ENCODE results near the gene IFT27.
"Not testable (repeated sequence)": the region's sequence is repeated elsewhere in the genome, so short reads cannot be mapped to it uniquely, and the experiment has no call there.

The IFT27 gene

DNA sequence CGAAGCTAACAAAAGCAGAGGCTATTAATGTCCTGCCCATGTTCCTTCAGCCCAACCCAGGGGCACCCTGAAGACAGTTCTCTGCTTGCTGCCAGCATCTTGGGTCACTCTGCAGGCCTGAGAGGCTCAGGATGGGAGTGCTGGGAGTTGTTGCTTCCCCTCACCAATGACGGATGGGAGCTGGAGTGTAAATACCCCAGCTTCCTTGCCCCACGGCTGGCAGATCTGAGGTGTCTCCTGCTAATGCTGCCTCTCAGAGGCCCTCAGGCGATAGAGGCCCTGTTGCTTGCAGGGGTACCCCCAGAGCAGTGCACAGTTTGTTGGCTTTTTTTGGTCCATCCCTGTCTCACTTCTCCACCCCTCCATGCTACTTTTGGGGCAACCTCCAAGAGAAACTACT is 32.9 kb downstream of the IFT27 start:
- DNase-seq, result no peak

DNA sequence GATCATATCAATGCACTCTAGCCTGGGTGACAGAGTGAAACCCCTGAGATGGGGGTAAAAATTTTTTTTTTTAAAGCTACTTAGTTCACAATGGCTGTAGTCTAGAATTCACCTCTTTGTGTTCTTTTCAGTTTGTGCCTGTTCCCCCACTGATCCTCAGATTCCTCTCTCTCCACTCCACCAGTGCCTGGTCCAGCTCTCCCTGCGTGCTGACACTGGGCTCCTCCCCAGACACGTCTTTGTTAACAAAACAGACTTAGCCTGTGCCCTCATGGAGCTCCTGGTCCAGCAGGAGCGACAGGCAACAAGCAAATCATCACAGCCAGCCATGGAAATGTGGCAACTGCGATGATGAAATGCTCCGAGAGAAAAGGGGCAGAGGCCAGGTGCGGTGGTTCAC is 34.0 kb downstream of the IFT27 start:
- DNase-seq, result no peak

DNA sequence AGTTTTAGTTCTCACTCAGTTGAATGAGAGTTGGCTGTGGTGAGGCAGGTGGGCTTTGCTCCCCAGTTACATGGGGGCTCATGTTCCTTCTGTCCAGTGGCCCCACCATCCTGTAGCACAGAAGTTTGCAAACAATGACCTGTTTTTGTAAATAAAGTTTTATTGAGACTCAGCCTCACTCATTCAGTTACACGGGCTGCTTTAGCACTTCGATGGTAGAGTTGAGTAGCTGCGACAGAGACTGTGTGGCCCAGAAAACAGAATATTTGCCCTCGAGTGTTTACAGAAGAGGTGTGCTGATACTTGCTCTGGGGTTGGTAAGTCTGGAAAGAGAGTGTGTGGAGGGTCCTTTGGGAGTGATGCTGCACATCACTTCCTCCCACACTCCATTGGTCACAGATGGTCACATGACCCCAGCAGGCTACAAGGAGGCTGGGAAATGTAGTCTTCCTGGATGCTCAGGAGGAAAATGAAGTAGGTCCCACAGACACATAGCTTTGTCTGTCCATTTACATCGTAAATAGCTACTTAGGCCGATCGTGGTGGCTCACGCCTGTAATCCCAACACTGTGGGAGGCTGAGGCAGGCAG is 34.6 kb downstream of the IFT27 start:
- DNase-seq, result no peak

DNA sequence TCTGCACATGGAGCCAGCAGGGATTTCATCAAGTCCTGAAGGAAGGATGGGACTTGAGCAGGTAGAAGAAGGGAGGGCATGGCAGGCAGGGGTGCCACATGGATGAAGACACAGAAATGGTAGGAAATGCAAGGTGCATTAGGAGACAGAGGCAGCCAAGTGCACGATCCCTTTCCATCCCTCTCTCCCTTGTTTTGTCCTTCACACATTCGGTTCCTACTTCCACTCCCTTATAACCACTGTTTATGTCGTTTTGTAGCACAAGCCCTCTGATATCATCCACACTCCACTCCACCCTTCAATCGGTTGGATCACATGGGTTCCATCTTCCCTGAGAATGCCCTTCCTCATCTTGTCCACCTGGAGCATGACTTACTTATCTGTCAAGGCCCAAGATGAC is 35.2 kb downstream of the IFT27 start:
- no peak for DNase-seq

DNA sequence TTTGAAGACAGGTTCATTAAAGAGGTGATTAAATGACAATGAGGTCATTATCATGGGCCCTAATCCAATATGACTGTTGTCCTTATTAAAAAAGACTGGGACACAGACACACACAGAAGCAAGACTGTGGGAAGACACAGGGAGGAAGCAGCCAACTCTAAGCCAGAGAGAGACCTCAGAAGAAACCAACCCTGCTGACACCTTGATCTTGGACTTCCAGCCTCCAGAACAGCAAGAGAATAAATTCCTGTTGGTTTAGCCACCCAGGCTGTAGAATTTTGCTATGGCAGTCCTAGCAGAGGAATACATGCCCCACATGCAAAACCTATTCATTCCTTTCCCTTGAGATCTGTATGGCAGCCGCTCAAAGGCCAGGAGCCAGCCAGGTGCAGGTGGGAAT is 36.7 kb downstream of the IFT27 start:
- DNase-seq, result no peak

DNA sequence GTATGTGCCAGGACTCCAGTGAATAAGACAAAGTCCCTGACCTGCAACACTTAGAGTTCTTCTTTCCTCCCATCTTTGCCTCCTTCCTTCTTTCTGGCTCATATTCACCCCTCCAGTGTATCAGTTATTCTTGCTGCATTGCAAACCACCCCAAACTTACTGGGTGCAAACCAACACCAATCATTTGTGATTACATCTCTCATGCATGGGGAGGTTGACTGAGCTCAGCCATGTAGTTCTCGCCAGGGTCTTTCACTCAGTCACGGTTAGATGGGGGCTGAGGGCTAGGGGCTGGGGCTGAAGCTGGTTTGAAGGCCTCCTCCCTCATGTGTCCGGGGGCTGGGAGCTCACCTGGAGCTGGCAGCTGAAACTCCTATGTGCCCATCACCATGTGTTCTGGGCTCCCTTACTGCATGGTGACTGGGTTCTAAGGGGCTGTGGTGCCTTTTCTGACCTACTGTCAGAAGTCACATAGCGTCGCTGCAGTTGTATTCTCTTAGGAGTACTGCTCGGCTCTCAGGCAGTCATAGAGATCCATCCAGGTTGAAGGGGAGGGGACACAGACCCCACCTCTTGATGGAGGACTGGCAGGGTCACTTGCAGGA is 37.4 kb downstream of the IFT27 start:
- DNase-seq, result no peak

DNA sequence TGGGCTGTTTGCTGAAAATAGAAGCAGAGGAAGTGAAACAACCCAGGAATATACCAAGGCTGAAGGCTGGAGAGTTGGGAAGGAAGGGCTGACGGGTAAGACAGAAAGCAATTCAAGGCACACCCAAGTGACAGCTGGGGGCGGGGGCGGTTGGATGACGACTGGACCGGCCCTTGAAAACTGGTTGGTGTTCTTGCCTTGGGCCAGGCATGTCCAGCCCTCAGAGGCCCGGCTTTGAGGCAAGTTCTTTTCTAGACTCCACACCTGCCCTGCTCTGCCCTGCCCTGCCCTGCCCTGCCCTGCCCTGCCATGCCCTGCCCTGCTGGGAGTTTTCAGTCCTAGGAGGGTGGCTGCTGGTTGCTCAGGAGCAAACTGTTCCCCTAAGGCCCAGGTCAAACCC is 38.1 kb downstream of the IFT27 start:
- DNase-seq, result no peak

DNA sequence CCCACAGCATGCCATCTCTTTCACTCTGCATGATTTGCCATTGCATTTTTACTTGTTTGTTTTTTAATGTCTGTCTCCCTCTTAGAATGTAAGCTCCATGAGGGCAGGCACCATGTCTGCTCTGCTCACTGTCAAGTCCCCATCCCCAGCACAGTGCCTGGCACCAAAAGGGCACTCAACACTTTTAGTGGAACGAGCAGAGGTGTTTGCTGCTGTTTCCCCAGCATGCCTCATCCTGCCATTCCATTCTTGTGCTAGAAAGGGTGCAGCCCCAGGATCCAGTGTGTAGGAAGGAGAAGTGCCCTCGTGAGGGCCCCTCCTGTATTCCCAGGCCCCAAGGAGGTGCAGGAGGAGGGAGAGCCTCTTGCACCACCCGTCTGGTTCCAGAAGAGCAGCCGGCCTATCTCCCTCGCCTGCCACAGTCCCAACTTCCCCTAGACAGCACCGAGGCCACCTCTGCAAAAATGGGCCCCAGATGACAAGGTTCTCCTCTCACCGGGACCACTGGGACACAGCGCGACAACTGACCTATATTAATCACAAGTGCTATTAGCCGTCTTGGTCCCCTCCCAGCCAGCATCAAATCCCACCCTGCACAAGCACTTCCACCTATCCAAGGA is 39.1 kb downstream of the IFT27 start:
- no peak for DNase-seq

DNA sequence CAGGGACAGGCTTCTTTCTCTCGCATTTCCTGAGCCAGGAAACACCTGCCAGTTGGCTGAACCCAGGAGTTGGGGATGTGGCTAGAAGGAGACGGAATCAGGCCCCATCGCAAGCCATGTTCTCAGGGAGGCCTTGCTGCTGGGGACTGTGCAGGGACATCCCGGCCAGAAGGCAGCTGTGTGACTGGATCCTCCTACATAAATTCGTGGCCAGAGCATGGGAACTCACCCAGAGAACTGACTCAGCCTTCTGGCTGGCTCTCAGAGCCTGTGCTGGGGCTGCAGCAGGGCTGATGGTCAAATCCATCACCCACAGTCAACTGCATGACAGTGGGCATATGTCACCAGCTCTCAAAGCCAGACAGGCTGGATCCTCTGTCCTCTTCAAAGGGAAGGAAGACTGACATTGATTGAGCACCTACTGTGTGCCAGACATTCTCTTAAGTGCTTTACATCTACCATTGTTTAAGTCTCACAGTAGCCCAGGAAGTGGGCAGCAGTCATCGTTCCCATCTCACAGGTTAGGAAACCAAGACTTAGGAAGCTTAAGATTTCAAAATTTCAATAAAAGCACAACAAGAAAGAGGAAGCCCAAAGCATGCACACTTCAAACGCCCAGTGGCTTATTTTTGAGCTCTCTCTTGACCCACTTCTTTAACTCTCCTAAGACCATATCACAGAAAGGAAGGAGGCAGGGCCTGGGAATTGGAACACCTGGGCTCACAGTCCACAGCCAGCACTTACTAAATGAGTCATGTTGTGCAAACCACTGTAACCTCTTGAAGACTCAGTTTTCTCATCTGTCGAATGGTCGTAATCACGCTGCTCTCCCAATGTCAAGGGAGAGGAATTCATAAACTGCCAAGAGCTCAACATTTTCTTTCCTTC is 41.5 kb downstream of the IFT27 start:
- no peak for DNase-seq

DNA sequence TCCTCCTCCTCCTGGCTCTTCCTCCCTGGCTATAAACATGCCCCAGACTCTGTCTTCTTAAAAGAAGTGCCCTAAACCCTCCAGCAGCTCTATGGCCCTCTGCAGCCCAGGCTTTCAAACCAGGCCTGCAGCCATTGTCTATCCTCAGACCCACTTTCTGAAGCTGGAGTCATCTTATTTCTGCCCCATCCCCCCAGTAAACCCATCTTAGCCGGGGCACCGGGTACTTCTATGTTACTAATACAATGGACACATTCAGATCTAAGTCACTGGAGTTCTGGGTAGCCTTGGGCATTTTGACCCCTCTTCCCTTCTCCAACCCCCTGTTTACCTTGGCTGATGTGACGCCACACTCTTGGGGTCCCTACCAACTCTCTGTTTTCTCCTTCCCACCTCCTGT is 42.6 kb downstream of the IFT27 start:
- no peak for DNase-seq

DNA sequence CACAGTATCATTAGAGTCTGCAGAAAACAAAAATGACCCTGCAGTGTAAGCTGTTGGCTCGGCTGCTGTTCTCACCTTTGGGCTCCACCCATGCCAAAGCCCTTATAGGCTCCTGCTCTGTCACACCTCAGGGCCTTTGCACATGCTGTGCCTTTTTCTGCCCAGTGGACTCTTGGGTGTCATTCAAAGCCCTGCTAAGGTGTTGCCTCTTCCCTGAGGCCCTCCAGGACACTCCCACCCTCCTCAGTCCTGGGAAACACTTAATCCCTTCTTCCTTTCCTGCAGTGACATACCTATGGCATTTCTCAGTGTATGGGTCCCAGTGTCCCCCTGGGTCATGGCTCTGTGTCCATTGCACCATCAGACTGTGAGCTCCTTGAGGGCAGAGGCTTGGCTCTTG is 43.3 kb downstream of the IFT27 start:
- DNase-seq, result no peak

DNA sequence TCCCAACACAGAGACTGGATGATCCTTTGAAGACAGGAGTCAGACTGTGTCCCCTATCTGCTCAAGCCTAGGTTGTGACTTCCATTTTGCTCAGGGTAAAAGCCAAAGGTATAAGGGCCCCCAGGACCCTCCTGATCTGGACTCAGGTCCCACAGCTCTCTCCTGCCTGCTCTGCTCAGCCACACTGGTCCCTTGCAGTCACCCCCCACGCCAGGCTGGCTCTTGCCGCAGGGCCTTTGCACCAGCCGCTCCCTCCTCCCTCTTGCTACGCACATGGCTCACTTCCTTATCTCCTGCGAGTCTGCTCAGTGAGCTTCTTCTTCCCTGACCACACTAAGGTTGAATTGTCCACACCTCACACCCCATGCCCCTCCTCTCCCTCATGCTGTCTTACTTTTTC is 44.0 kb downstream of the IFT27 start:
- no peak for DNase-seq

DNA sequence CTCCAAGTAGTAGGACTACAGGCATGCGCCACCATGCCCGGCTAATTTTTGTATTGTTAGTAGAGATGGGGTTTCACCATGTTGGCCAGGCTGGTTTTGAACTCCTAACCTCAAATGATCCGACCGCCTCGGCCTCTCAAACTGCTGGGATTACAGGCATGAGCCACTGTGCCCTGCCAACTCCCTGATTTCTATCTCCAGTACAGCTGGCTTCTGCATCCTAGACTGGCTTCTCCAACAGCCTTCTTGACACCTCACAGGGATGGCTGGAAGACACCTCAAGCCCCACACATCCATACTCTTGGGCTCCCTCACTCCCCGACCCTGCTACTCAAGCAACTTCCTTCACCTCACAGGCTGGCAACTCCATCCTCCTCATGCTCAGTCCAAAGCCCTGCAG is 44.6 kb downstream of the IFT27 start:
- not testable (repeated sequence) for DNase-seq

DNA sequence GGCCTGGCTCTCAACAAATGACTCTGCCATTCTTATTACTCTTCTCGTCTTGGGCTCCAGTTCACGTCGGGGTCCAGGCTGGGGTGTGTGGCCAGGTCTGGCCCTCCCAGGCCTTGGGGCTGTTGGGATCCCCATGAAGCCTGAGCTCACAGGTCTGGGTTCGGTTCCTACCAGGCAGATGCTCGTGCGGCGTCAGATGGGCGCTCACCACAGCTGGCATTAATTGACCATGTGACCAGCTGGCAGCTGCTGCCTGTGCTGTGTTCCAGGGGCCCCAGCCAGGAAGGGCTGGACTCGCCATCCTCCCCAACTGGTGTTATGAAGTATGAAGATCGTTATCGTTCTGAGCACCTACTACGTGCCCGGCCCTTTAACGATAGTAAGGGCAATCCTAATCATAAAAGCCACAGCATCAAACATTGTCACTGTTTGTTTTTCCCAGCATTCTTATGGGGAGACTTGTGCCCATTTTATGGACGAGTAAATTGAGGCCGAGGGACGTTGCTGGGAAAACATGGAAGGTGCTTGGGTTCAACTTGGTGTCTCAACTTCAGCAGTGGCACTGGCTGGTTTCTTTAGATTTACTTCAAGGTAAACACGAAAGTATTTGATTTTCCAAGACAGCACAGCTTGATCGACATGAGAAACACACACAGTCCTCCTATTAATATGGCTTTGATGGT is 45.6 kb downstream of the IFT27 start:
- no peak for DNase-seq

DNA sequence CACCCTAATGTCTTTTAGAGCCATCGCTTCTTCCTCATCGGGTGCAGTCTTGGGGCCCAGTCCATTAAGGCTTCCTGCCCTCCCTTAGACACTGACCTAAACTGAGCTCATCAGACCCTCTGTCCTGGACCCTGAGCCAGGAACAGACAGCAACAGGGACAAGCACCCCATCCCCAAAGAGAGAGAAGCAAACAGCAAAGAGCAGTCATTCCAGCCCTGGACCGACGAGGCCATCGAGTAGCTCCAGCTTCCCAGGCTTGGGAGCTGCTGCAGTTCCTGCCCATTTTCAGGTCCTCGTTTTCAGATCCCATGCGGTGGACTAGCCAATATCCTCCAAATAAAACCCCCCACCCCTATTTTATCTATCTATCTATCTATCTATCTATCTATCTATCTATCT is 46.6 kb downstream of the IFT27 start:
- DNase-seq, result no peak

DNA sequence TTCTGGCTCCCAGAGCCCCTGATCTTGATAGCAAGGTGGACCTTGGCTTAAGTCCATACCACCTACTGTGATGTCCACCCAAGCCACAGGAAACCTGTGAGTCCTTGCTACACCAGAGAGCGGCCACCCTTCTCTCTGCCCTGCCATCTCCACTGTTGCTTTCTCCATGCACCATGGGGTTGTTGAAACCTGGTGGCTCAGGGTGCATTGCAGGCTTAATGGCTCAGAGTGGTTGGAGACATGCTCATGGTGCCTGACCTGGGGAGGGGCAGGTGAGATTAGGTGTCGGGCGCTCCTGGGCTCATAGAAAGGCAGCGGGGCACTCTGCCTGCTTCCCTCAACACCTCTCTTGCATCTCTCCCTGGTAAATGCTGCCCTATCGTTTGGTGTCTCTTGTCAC is 47.4 kb downstream of the IFT27 start:
- no peak for DNase-seq

DNA sequence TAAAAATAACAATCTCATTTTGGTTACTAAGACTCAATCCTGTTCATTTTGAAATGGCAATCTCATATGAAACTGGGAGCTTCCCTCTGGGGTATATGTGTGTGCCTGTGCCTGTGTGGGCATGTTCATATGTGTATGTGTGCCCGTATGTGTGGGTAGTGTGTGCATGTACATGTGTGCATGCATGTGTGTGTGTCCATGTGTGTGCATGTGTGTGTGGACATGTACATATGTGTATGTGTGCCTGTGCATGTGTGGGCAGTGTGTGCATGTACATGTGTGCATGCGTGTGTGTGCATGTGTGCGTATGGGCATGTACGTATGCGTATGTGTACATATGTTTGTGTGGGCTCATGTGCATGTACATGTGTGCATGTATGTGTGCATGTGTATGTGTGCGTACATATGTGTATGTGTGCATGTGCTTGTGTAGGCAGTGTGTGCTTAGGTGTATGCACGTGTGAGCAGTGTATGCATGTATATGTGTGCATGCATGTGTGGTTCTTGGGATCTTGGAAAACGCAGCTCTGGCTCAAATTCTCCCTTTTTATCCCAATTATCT is 47.9 kb downstream of the IFT27 start:
- DNase-seq, result no peak

DNA sequence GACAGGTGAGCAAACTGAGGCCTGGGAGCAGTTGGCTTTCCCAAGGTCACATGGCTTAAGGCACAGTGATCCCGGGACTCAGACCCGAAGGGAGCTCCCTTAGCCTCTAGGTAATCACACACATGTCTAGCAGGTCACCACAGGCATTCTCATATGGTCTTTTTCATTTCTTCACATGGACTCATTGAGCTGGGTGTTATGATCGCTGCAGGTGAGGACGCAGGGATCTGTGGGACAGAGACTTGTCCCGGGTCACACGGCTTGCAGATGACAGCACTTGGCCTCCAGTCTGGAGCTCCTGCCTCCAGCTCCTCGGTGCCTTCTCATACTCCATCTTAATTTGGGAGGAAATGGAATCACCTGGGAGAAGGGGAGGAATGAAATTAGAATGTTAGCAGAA is 48.8 kb downstream of the IFT27 start:
- DNase-seq, result no peak

DNA sequence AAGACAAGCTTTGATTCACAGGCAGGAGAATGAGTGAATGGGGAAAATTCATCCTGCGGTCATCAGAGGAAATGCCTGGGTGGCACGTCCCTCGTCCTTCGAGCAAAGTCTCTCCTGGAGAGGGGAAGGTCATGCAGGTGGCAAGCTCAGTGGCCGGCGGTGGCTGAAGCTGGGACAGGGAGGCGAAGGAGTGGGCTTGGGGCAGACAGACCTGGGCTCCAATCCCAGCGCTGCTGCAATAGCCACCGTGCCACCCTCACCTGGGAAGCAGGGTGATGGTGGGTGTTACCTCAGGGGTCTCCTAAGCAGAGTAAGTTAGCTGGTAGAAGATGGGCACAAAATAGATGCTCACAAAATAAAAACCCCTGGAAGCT is 49.9 kb downstream of the IFT27 start:
- no peak for DNase-seq

DNA sequence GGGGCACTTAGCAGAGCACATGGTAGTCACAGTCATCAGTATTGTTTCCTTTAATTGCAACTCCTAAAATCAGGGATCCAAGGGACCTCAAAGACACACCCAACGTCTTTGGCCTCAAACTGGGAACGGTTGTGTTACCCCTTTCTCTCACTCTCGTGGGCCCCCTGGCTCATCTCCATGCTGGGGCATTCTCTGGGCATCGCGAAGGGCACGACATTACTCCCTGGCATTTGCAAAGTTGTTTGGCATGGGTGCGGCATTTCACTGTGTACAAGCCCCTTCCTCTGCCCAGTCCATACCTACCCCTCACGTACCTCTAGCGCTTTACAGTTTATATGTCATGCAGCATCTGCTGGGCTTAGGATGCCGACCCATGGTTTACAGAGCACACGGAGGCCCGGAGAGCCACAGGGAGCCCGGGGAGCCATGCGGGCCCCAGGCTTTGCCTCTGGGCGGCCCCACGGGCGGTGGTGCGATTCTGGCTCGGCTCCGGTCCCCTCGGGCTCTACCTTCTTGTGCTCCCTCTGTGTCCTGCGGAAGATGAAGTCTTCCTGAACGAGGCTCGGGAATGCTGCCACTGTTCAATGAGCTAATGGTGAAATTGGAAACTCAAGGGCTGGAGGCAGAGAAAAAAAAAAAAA is 50.4 kb downstream of the IFT27 start:
- no peak for DNase-seq

DNA sequence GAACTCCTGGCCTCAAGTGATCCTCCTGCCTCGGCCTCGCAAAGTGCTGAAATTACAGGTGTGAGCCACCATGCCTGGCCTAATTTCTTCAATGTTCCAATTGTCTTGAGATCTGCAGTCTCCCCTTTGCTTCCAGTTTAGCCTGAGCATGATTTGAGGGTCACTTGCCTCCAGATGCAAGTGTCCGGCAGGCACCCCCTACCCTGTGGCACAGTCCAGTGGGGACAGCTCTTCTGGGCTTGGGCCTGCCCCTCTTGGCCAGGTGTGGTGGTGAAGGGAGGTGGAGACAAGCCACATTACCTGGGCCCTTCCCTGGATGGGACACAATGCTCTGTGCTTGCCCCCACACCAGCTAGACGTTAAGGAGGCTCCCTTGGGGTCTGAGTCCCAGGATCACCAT is 51.1 kb downstream of the IFT27 start:
- DNase-seq, result no peak

DNA sequence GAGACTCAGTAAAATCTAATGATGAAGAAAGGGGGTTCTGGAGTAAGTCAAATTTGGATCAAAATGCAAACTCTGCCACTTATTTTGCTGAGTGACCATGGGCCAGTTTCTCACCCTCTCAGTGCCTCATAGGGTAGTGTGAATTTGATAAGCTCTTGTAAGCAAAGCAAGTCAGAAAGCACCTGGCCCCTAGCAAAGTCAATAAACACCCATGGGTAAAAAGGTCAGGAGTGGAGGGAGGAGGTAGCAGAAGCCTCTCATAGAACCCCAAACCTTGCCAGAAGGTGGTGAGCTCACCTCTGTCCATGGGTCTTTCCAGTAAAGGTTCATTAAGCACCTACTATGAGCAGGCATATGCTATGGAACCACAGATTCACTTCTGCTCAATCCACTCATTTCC is 53.9 kb downstream of the IFT27 start:
- no peak for DNase-seq

DNA sequence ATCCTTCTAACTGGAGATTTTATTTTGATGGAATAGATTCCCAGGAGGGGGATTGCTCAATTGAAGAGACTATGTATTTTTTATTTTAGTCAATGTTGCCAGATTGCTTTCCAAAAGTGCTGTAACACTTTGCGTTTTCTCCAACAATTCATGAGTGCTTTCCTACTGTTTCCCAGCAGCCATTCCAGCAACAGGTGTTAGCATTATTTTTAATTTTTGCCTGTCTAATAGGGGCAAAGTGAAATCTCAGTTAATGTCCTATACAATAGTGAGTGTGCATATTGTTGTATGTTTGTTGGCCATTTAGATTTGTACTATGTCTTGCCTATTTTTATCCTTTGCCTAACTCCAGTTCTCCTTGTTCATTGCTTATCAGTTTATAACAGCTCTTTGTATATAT is 60.3 kb downstream of the IFT27 start:
- DNase-seq, result no peak
